K562 (cell line): Measurements from ENCODE around the gene TFPI. TPM values are rescaled to one million over a fixed set of nuclear protein-coding genes. Genes with fewer than 3 reads are reported as not detected.

Source experiments
- BRD9 ChIP-seq: fragments of 450-650 bp; IDR thresholded peaks from 2 replicates; pipeline ENCODE4 v1.6.1; 2018; ENCODE audit warnings: low read depth; ENCODE audit not compliant: partially characterized antibody
- KLF13 ChIP-seq: fragments of 450-650 bp; IDR thresholded peaks from 2 replicates; pipeline ENCODE4 v1.6.1; 2016; ENCODE audit warnings: missing genetic modification characterization, low read depth, mild to moderate bottlenecking, missing compliant biosample characterization, moderate library complexity, borderline replicate concordance
- NFXL1 ChIP-seq: fragments of 450-650 bp; formaldehyde crosslinking; IDR thresholded peaks from 2 replicates; pipeline ENCODE4 v1.4.0; 2021; ENCODE audit warnings: mild to moderate bottlenecking
- OTX1 ChIP-seq: fragments of 450-650 bp; formaldehyde crosslinking; IDR thresholded peaks from 2 replicates; pipeline ENCODE4 v1.4.0; 2022; ENCODE audit warnings: mild to moderate bottlenecking
- SMARCE1 ChIP-seq: fragments of 450-650 bp; IDR thresholded peaks from 2 replicates; pipeline ENCODE4 v1.7.1; 2016; ENCODE audit warnings: mild to moderate bottlenecking
- SMC3 ChIP-seq: conservative IDR thresholded peaks from 2 replicates; pipeline ENCODE4 v1.6.1; 2011; ENCODE audit warnings: low read depth, low read length, improper control_type of control experiment; ENCODE audit not compliant: insufficient read depth
- SP2 ChIP-seq: IDR thresholded peaks from 2 replicates; pipeline ENCODE4 v1.6.1; 2011; ENCODE audit warnings: mild to moderate bottlenecking, low read depth, low read length, moderate library complexity; ENCODE audit not compliant: poor library complexity, severe bottlenecking; ENCODE audit errors: extremely low read depth
- TEAD4 ChIP-seq, 2 experiments: sonication (generic) in 1 of 2; formaldehyde crosslinking in 1 of 2; IDR thresholded peaks; 2 replicates each; pipeline versions ENCODE4 v1.6.1 to v1.8.0; 2012 to 2022; ENCODE audit warnings: borderline replicate concordance in 1 of 2, inconsistent platforms in 1 of 2, low read length in 1 of 2, mild to moderate bottlenecking in 1 of 2, missing genetic modification reagents in 1 of 2
- ZNF165 ChIP-seq: fragments of 250-450 bp; sonication (Bioruptor Pico); IDR thresholded peaks from 2 replicates; pipeline ENCODE4 v1.4.0; 2020; ENCODE audit warnings: borderline replicate concordance
- polyA plus RNA-seq, 8 experiments: library from polyadenylated mRNA; depleted of rRNA in 4 of 8; stranded (reverse) in 5 of 8; unstranded in 3 of 8; fragments of >200 nt; fragmentation: Nextera tagmentation in 2 of 8; fragmentation: Illumina TruSeq in 1 of 8; extraction: Ambion mirVana in 2 of 8; extraction: Trizol in 1 of 8; gene quantifications; 2 replicates each; pipeline versions ENCODE4 v1.2.1 to v1.2.3, GENCODE V29; 2011 to 2014; ENCODE audit warnings: inconsistent platforms in 1 of 8, missing spikeins in 1 of 8
- total RNA-seq, 7 experiments: library from RNA; depleted of rRNA in 6 of 7; stranded (reverse); fragments of >200 nt in 6 of 7; fragmentation: Illumina TruSeq in 2 of 7; extraction: Trizol in 2 of 7; gene quantifications; 2 replicates each; pipeline versions ENCODE4 v1.2.1 to v1.2.3, GENCODE V29; 2011 to 2021; ENCODE audit warnings: low replicate concordance in 1 of 7
- TF ChIP-seq, protein P1 (sequence below): IDR thresholded peaks from 3 replicates; pipeline ENCODE4 v1.6.1; 2011; ENCODE audit warnings: borderline replicate concordance, mild to moderate bottlenecking, moderate library complexity; ENCODE audit not compliant: insufficient read length; ENCODE audit errors: extremely low read depth
- TF ChIP-seq, protein P2 (sequence below): fragments of 450-650 bp; IDR thresholded peaks from 2 replicates; pipeline ENCODE4 v1.6.1; 2016; ENCODE audit warnings: mild to moderate bottlenecking
- TF ChIP-seq, protein P3 (sequence below): fragments of 450-650 bp; IDR thresholded peaks from 2 replicates; pipeline ENCODE4 v1.7.1; 2018; ENCODE audit warnings: mild to moderate bottlenecking, low read depth; ENCODE audit not compliant: partially characterized antibody
- TF ChIP-seq, protein P4 (sequence below): fragments of 450-650 bp; IDR thresholded peaks from 2 replicates; pipeline ENCODE4 v1.6.1; 2016; ENCODE audit warnings: missing biosample characterization, missing genetic modification characterization
- TF ChIP-seq, protein P5 (sequence below): fragments of 450-650 bp; IDR thresholded peaks from 2 replicates; pipeline ENCODE4 v1.6.1; 2014; ENCODE audit warnings: low read depth, mild to moderate bottlenecking, moderate library complexity, borderline replicate concordance

Gene TFPI
- total and polyA plus RNA-seq, 9 of the 15 experiments (the other 6 are each of a cell fraction or from before 2014, with no cell fraction given), result 53.5 to 219 (median 100) TPM

DNA sequence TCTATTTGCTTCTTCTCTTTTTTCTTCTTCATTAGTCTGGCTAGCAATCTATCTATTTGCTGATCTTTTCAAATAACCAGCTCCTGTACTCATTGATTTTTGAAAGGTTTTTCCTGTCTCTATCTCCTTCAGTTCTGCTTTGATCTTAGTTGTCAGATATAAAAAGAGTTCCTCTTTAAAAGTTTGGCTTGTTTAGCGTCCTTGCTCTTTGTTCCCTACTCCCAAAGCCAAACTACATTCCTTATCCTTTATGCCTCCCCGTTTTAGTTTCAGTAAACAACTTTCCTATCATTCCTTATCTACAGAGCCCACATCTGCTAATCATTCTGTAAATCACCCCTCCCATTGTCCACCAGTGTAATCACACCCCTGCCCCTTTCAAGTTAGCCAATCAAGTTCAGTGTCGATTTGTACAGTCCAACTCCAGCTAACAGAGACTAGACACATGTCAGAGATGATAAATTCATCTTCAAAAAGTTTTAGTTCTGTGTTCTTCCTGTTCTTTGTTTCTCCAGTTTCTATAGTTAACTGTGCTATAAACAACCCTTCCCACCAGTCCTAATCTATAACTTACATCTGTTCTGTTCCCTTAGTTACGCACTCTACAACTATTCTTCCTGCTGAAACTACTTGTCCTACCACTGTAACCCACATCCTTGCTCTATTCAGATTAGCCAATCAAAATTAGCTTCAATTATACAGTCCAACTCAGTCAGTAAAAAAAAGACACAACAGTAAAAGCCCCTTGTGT, 44.4 kb downstream of the TFPI start (continued):
- TF ChIP-seq, protein P1, sequence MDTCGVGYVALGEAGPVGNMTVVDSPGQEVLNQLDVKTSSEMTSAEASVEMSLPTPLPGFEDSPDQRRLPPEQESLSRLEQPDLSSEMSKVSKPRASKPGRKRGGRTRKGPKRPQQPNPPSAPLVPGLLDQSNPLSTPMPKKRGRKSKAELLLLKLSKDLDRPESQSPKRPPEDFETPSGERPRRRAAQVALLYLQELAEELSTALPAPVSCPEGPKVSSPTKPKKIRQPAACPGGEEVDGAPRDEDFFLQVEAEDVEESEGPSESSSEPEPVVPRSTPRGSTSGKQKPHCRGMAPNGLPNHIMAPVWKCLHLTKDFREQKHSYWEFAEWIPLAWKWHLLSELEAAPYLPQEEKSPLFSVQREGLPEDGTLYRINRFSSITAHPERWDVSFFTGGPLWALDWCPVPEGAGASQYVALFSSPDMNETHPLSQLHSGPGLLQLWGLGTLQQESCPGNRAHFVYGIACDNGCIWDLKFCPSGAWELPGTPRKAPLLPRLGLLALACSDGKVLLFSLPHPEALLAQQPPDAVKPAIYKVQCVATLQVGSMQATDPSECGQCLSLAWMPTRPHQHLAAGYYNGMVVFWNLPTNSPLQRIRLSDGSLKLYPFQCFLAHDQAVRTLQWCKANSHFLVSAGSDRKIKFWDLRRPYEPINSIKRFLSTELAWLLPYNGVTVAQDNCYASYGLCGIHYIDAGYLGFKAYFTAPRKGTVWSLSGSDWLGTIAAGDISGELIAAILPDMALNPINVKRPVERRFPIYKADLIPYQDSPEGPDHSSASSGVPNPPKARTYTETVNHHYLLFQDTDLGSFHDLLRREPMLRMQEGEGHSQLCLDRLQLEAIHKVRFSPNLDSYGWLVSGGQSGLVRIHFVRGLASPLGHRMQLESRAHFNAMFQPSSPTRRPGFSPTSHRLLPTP, result no peak
- TF ChIP-seq SMC3 (no peak), BRD9 (no peak), SMARCE1 (0 out of 2 replicates have a peak, but pooled peaks have one; percentile 31), TEAD4 (IDR thresholded peaks at IDR 0.05; ENCODE audit: low read length) (no peak; the same call in 1 of the 2 replicates), TEAD4 (CRISPR knock-in tag; IDR thresholded peaks at IDR 0.05; ENCODE audit: borderline replicate concordance) (no peak), ZNF165 (CRISPR knock-in tag) (no peak), KLF13 (tag) (no peak), NFXL1 (CRISPR knock-in tag) (no peak), SP2 (no peak), OTX1 (CRISPR knock-in tag) (no peak)
- TF ChIP-seq, protein P2, sequence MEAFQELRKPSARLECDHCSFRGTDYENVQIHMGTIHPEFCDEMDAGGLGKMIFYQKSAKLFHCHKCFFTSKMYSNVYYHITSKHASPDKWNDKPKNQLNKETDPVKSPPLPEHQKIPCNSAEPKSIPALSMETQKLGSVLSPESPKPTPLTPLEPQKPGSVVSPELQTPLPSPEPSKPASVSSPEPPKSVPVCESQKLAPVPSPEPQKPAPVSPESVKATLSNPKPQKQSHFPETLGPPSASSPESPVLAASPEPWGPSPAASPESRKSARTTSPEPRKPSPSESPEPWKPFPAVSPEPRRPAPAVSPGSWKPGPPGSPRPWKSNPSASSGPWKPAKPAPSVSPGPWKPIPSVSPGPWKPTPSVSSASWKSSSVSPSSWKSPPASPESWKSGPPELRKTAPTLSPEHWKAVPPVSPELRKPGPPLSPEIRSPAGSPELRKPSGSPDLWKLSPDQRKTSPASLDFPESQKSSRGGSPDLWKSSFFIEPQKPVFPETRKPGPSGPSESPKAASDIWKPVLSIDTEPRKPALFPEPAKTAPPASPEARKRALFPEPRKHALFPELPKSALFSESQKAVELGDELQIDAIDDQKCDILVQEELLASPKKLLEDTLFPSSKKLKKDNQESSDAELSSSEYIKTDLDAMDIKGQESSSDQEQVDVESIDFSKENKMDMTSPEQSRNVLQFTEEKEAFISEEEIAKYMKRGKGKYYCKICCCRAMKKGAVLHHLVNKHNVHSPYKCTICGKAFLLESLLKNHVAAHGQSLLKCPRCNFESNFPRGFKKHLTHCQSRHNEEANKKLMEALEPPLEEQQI, result peak; percentile 62
- TF ChIP-seq, protein P3, sequence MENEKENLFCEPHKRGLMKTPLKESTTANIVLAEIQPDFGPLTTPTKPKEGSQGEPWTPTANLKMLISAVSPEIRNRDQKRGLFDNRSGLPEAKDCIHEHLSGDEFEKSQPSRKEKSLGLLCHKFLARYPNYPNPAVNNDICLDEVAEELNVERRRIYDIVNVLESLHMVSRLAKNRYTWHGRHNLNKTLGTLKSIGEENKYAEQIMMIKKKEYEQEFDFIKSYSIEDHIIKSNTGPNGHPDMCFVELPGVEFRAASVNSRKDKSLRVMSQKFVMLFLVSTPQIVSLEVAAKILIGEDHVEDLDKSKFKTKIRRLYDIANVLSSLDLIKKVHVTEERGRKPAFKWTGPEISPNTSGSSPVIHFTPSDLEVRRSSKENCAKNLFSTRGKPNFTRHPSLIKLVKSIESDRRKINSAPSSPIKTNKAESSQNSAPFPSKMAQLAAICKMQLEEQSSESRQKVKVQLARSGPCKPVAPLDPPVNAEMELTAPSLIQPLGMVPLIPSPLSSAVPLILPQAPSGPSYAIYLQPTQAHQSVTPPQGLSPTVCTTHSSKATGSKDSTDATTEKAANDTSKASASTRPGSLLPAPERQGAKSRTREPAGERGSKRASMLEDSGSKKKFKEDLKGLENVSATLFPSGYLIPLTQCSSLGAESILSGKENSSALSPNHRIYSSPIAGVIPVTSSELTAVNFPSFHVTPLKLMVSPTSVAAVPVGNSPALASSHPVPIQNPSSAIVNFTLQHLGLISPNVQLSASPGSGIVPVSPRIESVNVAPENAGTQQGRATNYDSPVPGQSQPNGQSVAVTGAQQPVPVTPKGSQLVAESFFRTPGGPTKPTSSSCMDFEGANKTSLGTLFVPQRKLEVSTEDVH, result no peak
- TF ChIP-seq, protein P4, sequence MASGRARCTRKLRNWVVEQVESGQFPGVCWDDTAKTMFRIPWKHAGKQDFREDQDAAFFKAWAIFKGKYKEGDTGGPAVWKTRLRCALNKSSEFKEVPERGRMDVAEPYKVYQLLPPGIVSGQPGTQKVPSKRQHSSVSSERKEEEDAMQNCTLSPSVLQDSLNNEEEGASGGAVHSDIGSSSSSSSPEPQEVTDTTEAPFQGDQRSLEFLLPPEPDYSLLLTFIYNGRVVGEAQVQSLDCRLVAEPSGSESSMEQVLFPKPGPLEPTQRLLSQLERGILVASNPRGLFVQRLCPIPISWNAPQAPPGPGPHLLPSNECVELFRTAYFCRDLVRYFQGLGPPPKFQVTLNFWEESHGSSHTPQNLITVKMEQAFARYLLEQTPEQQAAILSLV, result no peak
- TF ChIP-seq, protein P5, sequence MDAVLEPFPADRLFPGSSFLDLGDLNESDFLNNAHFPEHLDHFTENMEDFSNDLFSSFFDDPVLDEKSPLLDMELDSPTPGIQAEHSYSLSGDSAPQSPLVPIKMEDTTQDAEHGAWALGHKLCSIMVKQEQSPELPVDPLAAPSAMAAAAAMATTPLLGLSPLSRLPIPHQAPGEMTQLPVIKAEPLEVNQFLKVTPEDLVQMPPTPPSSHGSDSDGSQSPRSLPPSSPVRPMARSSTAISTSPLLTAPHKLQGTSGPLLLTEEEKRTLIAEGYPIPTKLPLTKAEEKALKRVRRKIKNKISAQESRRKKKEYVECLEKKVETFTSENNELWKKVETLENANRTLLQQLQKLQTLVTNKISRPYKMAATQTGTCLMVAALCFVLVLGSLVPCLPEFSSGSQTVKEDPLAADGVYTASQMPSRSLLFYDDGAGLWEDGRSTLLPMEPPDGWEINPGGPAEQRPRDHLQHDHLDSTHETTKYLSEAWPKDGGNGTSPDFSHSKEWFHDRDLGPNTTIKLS, result no peak
